ENCODE measurements around the gene COL23A1.
A peak's percentile ranks its signal among the peaks of the same experiment; 100 is the strongest.

The COL23A1 gene

GRCh38 chr5:178540526-178540925 is 49.7 kb downstream of the COL23A1 start:
- no peak overlapping the region for H3K4me3 ChIP-seq (ENCODE audit: low read depth in 1 of 2, low read length in 1 of 2)
- H3K27me3 ChIP-seq: no peaks in the 10 kb centered on the region
- H3K9me3 ChIP-seq: no peaks in the 10 kb centered on the region
- TF ChIP-seq, protein P1, sequence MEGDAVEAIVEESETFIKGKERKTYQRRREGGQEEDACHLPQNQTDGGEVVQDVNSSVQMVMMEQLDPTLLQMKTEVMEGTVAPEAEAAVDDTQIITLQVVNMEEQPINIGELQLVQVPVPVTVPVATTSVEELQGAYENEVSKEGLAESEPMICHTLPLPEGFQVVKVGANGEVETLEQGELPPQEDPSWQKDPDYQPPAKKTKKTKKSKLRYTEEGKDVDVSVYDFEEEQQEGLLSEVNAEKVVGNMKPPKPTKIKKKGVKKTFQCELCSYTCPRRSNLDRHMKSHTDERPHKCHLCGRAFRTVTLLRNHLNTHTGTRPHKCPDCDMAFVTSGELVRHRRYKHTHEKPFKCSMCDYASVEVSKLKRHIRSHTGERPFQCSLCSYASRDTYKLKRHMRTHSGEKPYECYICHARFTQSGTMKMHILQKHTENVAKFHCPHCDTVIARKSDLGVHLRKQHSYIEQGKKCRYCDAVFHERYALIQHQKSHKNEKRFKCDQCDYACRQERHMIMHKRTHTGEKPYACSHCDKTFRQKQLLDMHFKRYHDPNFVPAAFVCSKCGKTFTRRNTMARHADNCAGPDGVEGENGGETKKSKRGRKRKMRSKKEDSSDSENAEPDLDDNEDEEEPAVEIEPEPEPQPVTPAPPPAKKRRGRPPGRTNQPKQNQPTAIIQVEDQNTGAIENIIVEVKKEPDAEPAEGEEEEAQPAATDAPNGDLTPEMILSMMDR (IDR thresholded peaks at IDR 0.05): no peak
- H3K36me3 ChIP-seq: no peaks in the 10 kb centered on the region
- no peak overlapping the region for H3K27ac ChIP-seq
- peaks cover 61 to 70% of the 10 kb centered on the region in 2 experiments for H3K4me1 ChIP-seq (ENCODE audit: control insufficient read depth in 1 of 2, insufficient read depth in 1 of 2, low read depth in 1 of 2, low read length in 1 of 2)

GRCh38 chr5:178538741-178539229 is 51.4 kb downstream of the COL23A1 start:
- Histone ChIP-seq H3K9me3 (no peaks in the 10 kb centered on the region), H3K27ac (peak overlapping the region; percentile 69), H3K36me3 (no peaks in the 10 kb centered on the region), H3K27me3 (no peaks in the 10 kb centered on the region), H3K4me1 (ENCODE audit: control insufficient read depth in 1 of 2, insufficient read depth in 1 of 2, low read depth in 1 of 2, low read length in 1 of 2) (peaks cover 66 to 73% of the 10 kb centered on the region in 2 experiments), H3K4me3 (ENCODE audit: low read depth in 1 of 2, low read length in 1 of 2) (no peak overlapping the region)
- TF ChIP-seq, protein P1 (IDR thresholded peaks at IDR 0.05): no peak

GRCh38 chr5:178537467-178538371 is 52.5 kb downstream of the COL23A1 start:
- Histone ChIP-seq H3K4me3 (ENCODE audit: low read depth in 1 of 2, low read length in 1 of 2) (no peak overlapping the region), H3K36me3 (no peaks in the 10 kb centered on the region), H3K9me3 (no peaks in the 10 kb centered on the region), H3K27me3 (no peaks in the 10 kb centered on the region), H3K4me1 (ENCODE audit: control insufficient read depth in 1 of 2, insufficient read depth in 1 of 2, low read depth in 1 of 2, low read length in 1 of 2) (peaks cover 66 to 73% of the 10 kb centered on the region in 2 experiments), H3K27ac (peak overlapping the region; percentile 69)
- TF ChIP-seq, protein P1 (IDR thresholded peaks at IDR 0.05): no peak

DNA sequence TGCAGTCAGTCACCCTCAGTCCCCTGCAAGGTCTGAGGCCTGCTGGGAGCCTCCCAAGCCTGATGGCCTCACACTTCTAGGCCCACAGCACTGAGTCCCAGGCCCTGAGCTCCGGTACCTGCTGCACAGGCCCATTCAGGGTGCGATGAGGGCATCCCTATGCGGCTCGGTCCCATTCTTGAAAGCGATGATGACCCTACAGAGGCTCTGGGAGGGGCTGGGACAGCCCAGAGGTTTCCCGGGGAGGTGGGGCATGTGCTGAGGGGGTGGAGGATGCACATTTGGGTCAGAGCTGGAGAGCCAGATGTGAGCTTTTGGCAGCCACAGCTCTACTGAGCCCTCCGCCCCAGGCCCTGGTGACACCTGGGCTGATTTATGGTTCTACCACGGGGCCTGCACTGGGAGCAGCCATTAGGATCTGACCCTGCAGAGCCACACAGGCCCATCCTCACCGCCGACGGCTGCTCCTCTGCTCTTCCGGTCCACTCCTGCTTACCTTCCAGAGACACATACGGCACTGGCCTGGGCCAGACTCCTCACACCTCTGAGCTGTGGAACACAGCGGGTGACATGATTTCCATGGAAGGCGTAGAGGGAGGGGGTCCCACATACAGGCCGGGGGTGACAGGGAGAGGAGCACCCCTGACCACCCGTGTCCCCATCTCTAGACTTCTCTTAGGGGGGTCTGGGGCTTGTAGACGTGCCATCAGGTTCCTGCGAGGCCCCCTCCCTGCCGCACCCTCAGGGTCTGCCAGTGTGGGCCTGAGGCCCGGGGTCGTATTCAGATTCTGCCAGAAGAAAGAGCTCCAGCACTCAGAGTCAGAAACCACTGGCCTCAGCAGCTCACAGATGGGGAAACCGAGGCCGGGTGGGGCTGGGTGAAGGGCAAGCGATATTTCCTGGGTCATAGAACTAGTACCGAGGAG is 53.4 kb downstream of the COL23A1 start:
- no peaks in the 10 kb centered on the region for H3K36me3 ChIP-seq
- H3K9me3 ChIP-seq: no peaks in the 10 kb centered on the region
- H3K4me1 ChIP-seq (ENCODE audit: control insufficient read depth in 1 of 2, insufficient read depth in 1 of 2, low read depth in 1 of 2, low read length in 1 of 2): peaks cover 70 to 74% of the 10 kb centered on the region in 2 experiments
- no peak overlapping the region for H3K4me3 ChIP-seq (ENCODE audit: low read depth in 1 of 2, low read length in 1 of 2)
- no peak overlapping the region for H3K27ac ChIP-seq
- TF ChIP-seq, protein P1 (IDR thresholded peaks at IDR 0.05): no peak
- no peaks in the 10 kb centered on the region for H3K27me3 ChIP-seq

All from neutrophil (primary cell).